H1 (cell line): ENCODE data around the gene ATP6V1E1. TPM values are rescaled to one million over a fixed set of nuclear protein-coding genes. Genes with fewer than 3 reads are reported as not detected.

Source experiments
- RAD21 ChIP-seq, 2 experiments: IDR thresholded peaks in 1 of 2; conservative IDR thresholded peaks in 1 of 2; 2 replicates each; pipeline ENCODE4 v1.6.1; 2011; ENCODE audit warnings: low read depth in 2 of 2, low read length in 2 of 2, improper control_type of control experiment in 1 of 2, inconsistent platforms in 1 of 2, mild to moderate bottlenecking in 1 of 2, moderate library complexity in 1 of 2
- polyA plus RNA-seq, 7 experiments: library from polyadenylated mRNA; depleted of rRNA in 3 of 7; stranded (reverse) in 5 of 7; unstranded in 2 of 7; fragments of >200 nt in 5 of 7; fragments of 200-250 nt in 2 of 7; gene quantifications; 1 replicate in 5 of 7; 2 replicates in 1 of 7; 4 replicates in 1 of 7; pipeline versions ENCODE4 v1.2.1 to v1.2.3, GENCODE V29; 2011 to 2013; ENCODE audit warnings: missing spikeins in 2 of 7, mixed read lengths in 2 of 7
- total RNA-seq: library from RNA; stranded (reverse); fragmentation: NEBNext Ultra II Directional; extraction: Animal tissue kit (Norgen Biotek cat#: 25700); gene quantifications from 2 replicates; pipeline ENCODE4 v1.2.1, GENCODE V29; 2021

Gene ATP6V1E1
- total and polyA plus RNA-seq, 2 of the 8 experiments (the other 6 are each of a cell fraction or from before 2014, with no cell fraction given) = 80.4 to 88.1 TPM

- peak; percentile 32 to 55; a peak in 3 of 4 replicates for TF ChIP-seq RAD21 (IDR thresholded peaks at IDR 0.05 in 1 of 2, conservative IDR thresholded peaks at IDR 0.05 in 1 of 2; ENCODE audit: low read depth in 2 of 2, low read length in 2 of 2)
Measured at GRCh38 chr22:17580441-17581031, 48.0 kb downstream of the ATP6V1E1 start (continued).
